Fibroblast of skin of right biceps (primary cell): Measurements from ENCODE around the gene SLC43A2.
"Not testable (repeated sequence)": the region's sequence is repeated elsewhere in the genome, so short reads cannot be mapped to it uniquely, and the experiment has no call there.

Source experiments
- DNase-seq: peaks from one replicate; pipeline ENCODE4 v3.0.0-alpha.2; 2013

The SLC43A2 gene

DNA sequence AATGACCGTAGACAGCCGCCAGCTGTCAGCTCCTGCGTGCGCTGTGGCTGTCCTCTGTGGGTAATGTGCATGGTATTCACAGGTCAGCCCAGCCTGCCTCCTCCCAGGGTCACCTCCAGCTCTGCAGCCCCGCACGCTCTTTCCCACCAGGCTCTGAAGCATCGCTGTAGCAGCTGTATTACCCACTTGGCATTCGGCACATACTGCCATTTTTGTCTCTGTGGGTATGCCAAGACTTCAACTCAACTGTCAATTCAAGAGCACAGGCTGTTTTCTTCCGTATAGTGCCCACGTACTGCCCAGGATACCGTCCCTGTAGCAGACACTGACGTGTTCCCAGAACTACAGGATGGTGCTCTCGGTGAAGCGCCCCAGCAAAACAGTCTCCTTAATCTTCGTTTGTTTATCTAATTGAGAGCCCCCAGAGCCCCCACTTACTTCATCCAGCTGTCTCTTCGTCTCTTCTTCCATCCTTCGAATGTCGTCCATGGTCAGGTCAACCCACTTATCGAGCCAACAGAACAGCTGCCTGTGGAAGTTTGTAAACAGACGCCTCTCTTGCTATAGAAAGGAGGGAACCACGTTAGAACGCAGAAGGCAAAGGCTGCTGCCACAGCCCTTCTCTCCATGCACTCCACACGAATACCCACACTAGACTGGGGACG is 94.8 kb downstream of the SLC43A2 start:
- DNase-seq, result no peak

- DNase-seq, result no peak
Measured at GRCh38 chr17:1532836-1533602, 95.6 kb downstream of the SLC43A2 start.

- DNase-seq, result peak; percentile 15
Measured at GRCh38 chr17:1529863-1530262, 98.8 kb downstream of the SLC43A2 start.

DNA sequence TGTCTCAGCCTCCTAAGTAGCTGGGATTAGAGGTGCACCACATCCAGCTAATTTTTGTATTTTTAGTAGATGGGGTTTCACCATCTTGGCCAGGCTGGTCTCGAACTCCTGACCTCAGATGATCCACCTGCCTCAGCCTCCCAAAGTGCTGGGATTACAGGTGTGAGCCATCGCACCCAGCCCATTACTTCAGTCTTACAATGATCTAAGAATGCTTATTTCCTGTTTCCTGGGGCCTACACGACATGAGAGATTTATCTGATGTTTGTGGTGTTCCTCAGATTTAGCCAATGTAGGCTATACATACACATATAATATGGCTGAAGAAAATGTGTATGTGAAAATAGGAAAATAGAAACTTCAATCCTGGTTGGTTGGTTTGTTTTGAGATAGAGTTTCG is 101.8 kb downstream of the SLC43A2 start:
- DNase-seq, result not testable (repeated sequence)

DNA sequence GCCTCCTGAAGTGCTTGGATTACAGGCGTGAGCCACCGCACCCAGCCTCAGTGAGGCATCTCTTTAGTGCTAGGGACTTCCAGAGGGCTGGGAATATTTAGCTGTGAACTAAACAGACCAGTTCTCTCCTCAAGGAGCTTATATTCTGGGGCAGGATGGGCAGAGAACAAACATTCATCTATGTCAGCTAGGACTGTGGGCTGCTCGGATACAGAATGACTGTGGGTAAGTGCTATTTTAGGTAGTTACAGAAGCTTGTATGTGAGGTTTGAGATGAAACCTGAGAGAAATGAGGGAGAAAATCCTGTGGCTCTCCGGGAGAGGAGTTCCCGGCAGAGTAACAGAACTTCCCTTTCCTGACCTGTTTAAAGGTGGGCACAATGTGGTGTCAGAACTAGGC is 106.0 kb downstream of the SLC43A2 start:
- no peak for DNase-seq

GRCh38 chr17:1521086-1521640 is 107.5 kb downstream of the SLC43A2 start:
- DNase-seq, result no peak

DNA sequence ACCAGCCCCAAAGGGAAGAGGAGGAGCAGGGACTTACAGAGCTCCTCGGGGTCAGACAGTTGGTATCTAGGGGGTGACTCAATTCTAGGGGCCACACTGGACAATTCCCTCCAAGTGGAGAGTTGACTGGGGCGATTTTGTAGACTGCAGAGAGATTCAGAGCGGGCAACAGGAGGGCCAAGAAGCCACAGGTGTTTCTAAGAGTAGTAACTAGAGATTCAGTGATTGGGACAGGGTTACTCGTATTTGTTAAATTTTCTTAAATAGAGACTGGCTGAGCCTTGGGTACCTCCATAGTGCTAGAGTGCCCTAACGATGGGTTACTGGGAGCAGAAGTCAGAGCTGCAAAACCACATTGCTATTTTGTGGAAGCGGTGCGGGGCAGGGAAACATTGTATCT is 109.0 kb downstream of the SLC43A2 start:
- DNase-seq, result no peak
